ENCODE results near the gene TPH2. TPM values are rescaled to one million over a fixed set of nuclear protein-coding genes. Genes with fewer than 3 reads are reported as not detected.

TPH2 gene
- total RNA-seq, 1 experiment from 2014 or later = 0.83 TPM

- H3K36me3 Mint-ChIP-seq = peaks cover 37% of the 10 kb centered on the region
These were observed 134.1 kb downstream of the TPH2 start for GRCh38 chr12:72072592-72073212.

GRCh38 chr12:72074065-72074464, 135.4 kb downstream of the TPH2 start:
- ChIA-PET CTCF (no interaction called here), POLR2A (no interaction called here)
- Mint-ChIP-seq H3K4me1 (peaks cover 4% of the 10 kb centered on the region), H3K27ac (no peak overlapping the region), H3K4me3 (no peak overlapping the region), H3K9me3 (peaks cover 37% of the 10 kb centered on the region), H3K36me3 (peaks cover 37% of the 10 kb centered on the region), H3K27me3 (ENCODE audit: low read depth) (peaks cover 4% of the 10 kb centered on the region)
- no peak for DNase-seq (ENCODE audit: low spot score)
- ATAC-seq = no peak
- no peak for TF ChIP-seq PRDM15 (CRISPR knock-in tag; IDR thresholded peaks at IDR 0.05)
- no peak for TF ChIP-seq NFATC4 (CRISPR knock-in tag; IDR thresholded peaks at IDR 0.05)
- no peak for TF ChIP-seq ARID4B (CRISPR knock-in tag; IDR thresholded peaks at IDR 0.05; ENCODE audit: borderline replicate concordance)
- no peak for TF ChIP-seq CBFB (CRISPR knock-in tag; IDR thresholded peaks at IDR 0.05; ENCODE audit: low read depth)
- TF ChIP-seq HMGA2 (CRISPR knock-in tag; IDR thresholded peaks at IDR 0.05) = no peak
- no peak for TF ChIP-seq ZSCAN18 (CRISPR knock-in tag; IDR thresholded peaks at IDR 0.05)

More at GRCh38 chr12:72072592-72073212, 134.1 kb downstream of the TPH2 start:
- no peak overlapping the region for H3K4me3 Mint-ChIP-seq
- ATAC-seq (no peak), DNase-seq (ENCODE audit: low spot score) (no peak)
- H3K27ac Mint-ChIP-seq = no peak overlapping the region
- POLR2A ChIA-PET = no interaction called here
- CTCF ChIA-PET = no interaction called here
- H3K9me3 Mint-ChIP-seq = peaks cover 45% of the 10 kb centered on the region
- TF ChIP-seq FOXJ3 (CRISPR knock-in tag; IDR thresholded peaks at IDR 0.05; ENCODE audit: borderline replicate concordance) = no peak
- TF ChIP-seq ATF1 (CRISPR knock-in tag; IDR thresholded peaks at IDR 0.05) = no peak
- TF ChIP-seq ATF6 (CRISPR knock-in tag; IDR thresholded peaks at IDR 0.05) = no peak
- no peak for TF ChIP-seq USF2 (CRISPR knock-in tag; IDR thresholded peaks at IDR 0.05)
- TF ChIP-seq TEAD1 (CRISPR knock-in tag; IDR thresholded peaks at IDR 0.05) = no peak
- no peak for TF ChIP-seq EMX1 (CRISPR knock-in tag; IDR thresholded peaks at IDR 0.05)
- TF ChIP-seq PREB (CRISPR knock-in tag; IDR thresholded peaks at IDR 0.05; ENCODE audit: borderline replicate concordance) = no peak
- no peak for TF ChIP-seq JAZF1 (CRISPR knock-in tag; IDR thresholded peaks at IDR 0.05)
- no peak for TF ChIP-seq ZNF138 (CRISPR knock-in tag; conservative IDR thresholded peaks at IDR 0.05)
- no peak for TF ChIP-seq ZBTB43 (CRISPR knock-in tag; IDR thresholded peaks at IDR 0.05)
- H3K4me1 Mint-ChIP-seq = peaks cover 4% of the 10 kb centered on the region
- H3K27me3 Mint-ChIP-seq (ENCODE audit: low read depth) = peaks cover 4% of the 10 kb centered on the region

Measured in WTC11 (cell line).